ENCODE measurements around the gene KLHL21. TPM values are rescaled to one million over a fixed set of nuclear protein-coding genes. Genes with fewer than 3 reads are reported as not detected.
A peak's percentile ranks its signal among the peaks of the same experiment; 100 is the strongest.

Gene KLHL21
- total and polyA plus RNA-seq, 9 of the 15 experiments (the other 6 are each of a cell fraction or from before 2014, with no cell fraction given) = 2.1 to 42.1 (median 17.5) TPM

DNA sequence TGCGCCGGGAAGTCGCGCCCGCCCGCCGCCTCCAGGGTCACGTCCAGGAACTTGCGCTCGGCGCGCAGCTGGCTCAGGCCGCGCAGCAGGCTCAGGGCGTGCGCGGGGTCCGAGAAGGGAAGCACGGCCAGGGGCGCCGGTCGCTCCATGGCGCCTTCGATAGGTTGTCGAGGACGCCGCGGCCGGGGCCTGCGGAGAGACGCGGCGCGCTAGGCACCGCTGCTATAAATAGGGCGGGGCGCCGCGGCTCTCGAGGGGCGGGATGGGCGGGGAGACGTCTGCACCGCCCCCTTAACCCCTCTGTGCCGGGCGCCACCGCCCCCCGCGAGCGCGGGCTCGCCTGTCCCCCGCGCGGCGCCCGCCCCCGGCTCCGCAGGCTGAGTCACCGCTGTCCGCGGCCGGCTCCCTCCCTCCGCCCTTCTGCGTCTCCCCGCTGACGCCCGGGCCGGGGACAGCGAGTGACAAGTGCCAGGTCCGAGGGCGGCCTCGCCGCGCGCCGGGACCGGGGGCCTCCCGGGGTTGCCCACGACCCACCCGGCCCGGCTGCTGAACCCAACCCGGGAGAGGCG lies at the start of gene KLHL21 (continued):
- TF ChIP-seq, protein P1, sequence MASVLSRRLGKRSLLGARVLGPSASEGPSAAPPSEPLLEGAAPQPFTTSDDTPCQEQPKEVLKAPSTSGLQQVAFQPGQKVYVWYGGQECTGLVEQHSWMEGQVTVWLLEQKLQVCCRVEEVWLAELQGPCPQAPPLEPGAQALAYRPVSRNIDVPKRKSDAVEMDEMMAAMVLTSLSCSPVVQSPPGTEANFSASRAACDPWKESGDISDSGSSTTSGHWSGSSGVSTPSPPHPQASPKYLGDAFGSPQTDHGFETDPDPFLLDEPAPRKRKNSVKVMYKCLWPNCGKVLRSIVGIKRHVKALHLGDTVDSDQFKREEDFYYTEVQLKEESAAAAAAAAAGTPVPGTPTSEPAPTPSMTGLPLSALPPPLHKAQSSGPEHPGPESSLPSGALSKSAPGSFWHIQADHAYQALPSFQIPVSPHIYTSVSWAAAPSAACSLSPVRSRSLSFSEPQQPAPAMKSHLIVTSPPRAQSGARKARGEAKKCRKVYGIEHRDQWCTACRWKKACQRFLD (CRISPR knock-in tag; IDR thresholded peaks at IDR 0.05) = no peak; the same call in 1 of the 2 replicates
- no peak; the same call in none of the 2 replicates for TF ChIP-seq ZNF124 (CRISPR knock-in tag; IDR thresholded peaks at IDR 0.05)
- TF ChIP-seq SIX5 (IDR thresholded peaks at IDR 0.05; ENCODE audit: borderline replicate concordance in 1 of 2, insufficient read depth in 1 of 2, low read depth in 1 of 2, low read length in 2 of 2) = no peak
- TF ChIP-seq CBX8 (IDR thresholded peaks at IDR 0.05; ENCODE audit: borderline replicate concordance, extremely low read depth, low read depth, low read length, poor library complexity, severe bottlenecking) = no peak
- TF ChIP-seq MTA1 (IDR thresholded peaks at IDR 0.05; ENCODE audit: borderline replicate concordance) = no peak
- TF ChIP-seq CHD4 (IDR thresholded peaks at IDR 0.05; ENCODE audit: insufficient read depth, insufficient replicate concordance, low read depth, low read length, poor library complexity, severe bottlenecking) = no peak
- no peak for TF ChIP-seq ZKSCAN8 (CRISPR knock-in tag; IDR thresholded peaks at IDR 0.05)
- peak; percentile 77; the same call in 1 of the 2 replicates for TF ChIP-seq SIN3B (IDR thresholded peaks at IDR 0.05; ENCODE audit: low read depth)
- TF ChIP-seq MYNN (IDR thresholded peaks at IDR 0.05) = no peak
- TF ChIP-seq MYNN (CRISPR knock-in tag; IDR thresholded peaks at IDR 0.05) = no peak
- TF ChIP-seq, protein P2, sequence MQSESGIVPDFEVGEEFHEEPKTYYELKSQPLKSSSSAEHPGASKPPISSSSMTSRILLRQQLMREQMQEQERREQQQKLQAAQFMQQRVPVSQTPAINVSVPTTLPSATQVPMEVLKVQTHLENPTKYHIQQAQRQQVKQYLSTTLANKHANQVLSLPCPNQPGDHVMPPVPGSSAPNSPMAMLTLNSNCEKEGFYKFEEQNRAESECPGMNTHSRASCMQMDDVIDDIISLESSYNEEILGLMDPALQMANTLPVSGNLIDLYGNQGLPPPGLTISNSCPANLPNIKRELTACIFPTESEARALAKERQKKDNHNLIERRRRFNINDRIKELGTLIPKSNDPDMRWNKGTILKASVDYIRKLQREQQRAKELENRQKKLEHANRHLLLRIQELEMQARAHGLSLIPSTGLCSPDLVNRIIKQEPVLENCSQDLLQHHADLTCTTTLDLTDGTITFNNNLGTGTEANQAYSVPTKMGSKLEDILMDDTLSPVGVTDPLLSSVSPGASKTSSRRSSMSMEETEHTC (IDR thresholded peaks at IDR 0.05) = no peak
- TF ChIP-seq LCOR (CRISPR knock-in tag; IDR thresholded peaks at IDR 0.05) = 0 out of 2 replicates have a peak, but pooled peaks have one; percentile 23
- no peak for TF ChIP-seq ZNF316 (IDR thresholded peaks at IDR 0.05)
- peak; percentile 55 for TF ChIP-seq FOS (IDR thresholded peaks at IDR 0.05; ENCODE audit: extremely low read depth, insufficient read length)
- no peak for TF ChIP-seq HDGF (IDR thresholded peaks at IDR 0.05)
- no peak for TF ChIP-seq ZNF830 (CRISPR knock-in tag; IDR thresholded peaks at IDR 0.05)
- no peak for TF ChIP-seq CBX2 (IDR thresholded peaks at IDR 0.05; ENCODE audit: insufficient read depth, low read length, poor library complexity, severe bottlenecking)
- no peak for TF ChIP-seq CHD2 (IDR thresholded peaks at IDR 0.05; ENCODE audit: low read depth, low read length)
- TF ChIP-seq CREB1 (IDR thresholded peaks at IDR 0.05) = peak; percentile 52
- TF ChIP-seq CREB1 (CRISPR knock-in tag; IDR thresholded peaks at IDR 0.05) = peak; percentile 66; the same call in 1 of the 2 replicates
- no peak for TF ChIP-seq HNRNPK (IDR thresholded peaks at IDR 0.05; ENCODE audit: low read depth, low read length, poor library complexity, severe bottlenecking)
- TF ChIP-seq ZNF232 (CRISPR knock-in tag; IDR thresholded peaks at IDR 0.05) = no peak
- no peak for TF ChIP-seq KDM1A (IDR thresholded peaks at IDR 0.05)
- no peak for TF ChIP-seq CCAR2 (IDR thresholded peaks at IDR 0.05; ENCODE audit: low read depth, low read length)
